Keratinocyte (primary cell): ENCODE results near the gene ANO10.

Source experiments
- EZH2 ChIP-seq: IDR thresholded peaks from one replicate; pipeline ENCODE4 v1.6.1; 2012; ENCODE audit warnings: inconsistent platforms, mild to moderate bottlenecking, low read length, moderate library complexity
- TF ChIP-seq, protein P1 (sequence below), 3 experiments: IDR thresholded peaks in 1 of 3; conservative IDR thresholded peaks in 1 of 3; optimal IDR thresholded peaks in 1 of 3; 2 replicates in 2 of 3; 3 replicates in 1 of 3; pipeline versions ENCODE3 to v1.5.1; 2011; ENCODE audit warnings: low read length in 3 of 3, mild to moderate bottlenecking in 3 of 3, moderate library complexity in 2 of 3, control low read depth in 1 of 3, inconsistent platforms in 1 of 3; ENCODE audit not compliant: insufficient read depth in 2 of 3; ENCODE audit errors: extremely low read depth in 1 of 3

DNA sequence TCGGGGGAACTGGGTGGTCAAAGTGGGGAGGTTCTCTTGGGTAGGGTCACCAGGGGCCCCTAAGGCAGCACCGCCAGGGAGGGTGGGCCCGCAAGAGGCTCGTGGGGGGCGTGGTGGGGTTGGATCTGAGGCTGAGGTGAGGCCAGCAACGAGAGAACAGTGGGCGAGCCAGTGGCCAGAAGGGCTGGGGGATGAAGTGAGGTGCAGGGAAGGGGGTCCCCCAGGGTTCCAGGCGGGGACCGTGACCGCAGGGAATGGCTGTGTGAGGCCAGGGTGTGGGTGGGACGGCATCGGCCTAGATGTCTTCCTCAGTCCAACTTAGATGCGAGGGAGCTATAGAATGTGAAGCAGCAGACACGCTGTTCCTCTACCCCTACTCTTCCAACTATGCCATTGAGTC, 257.3 kb downstream of the ANO10 start:
- TF ChIP-seq, protein P1, sequence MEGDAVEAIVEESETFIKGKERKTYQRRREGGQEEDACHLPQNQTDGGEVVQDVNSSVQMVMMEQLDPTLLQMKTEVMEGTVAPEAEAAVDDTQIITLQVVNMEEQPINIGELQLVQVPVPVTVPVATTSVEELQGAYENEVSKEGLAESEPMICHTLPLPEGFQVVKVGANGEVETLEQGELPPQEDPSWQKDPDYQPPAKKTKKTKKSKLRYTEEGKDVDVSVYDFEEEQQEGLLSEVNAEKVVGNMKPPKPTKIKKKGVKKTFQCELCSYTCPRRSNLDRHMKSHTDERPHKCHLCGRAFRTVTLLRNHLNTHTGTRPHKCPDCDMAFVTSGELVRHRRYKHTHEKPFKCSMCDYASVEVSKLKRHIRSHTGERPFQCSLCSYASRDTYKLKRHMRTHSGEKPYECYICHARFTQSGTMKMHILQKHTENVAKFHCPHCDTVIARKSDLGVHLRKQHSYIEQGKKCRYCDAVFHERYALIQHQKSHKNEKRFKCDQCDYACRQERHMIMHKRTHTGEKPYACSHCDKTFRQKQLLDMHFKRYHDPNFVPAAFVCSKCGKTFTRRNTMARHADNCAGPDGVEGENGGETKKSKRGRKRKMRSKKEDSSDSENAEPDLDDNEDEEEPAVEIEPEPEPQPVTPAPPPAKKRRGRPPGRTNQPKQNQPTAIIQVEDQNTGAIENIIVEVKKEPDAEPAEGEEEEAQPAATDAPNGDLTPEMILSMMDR (optimal IDR thresholded peaks at IDR 0.05 in 1 of 3, IDR thresholded peaks at IDR 0.05 in 1 of 3, conservative IDR thresholded peaks at IDR 0.05 in 1 of 3; ENCODE audit: extremely low read depth in 1 of 3, insufficient read depth in 2 of 3, low read length in 3 of 3) = no peak
- no peak for TF ChIP-seq EZH2
